NCI-H748 treated with DMSO at 0.1 percent for 48 hours (cell line): Measurements from ENCODE around the gene FAAP20.

Experiments used
- DNase-seq: peaks from one replicate; lab custom pipeline; 2025; lab: John Stamatoyannopoulos, UW

Gene FAAP20

DNA sequence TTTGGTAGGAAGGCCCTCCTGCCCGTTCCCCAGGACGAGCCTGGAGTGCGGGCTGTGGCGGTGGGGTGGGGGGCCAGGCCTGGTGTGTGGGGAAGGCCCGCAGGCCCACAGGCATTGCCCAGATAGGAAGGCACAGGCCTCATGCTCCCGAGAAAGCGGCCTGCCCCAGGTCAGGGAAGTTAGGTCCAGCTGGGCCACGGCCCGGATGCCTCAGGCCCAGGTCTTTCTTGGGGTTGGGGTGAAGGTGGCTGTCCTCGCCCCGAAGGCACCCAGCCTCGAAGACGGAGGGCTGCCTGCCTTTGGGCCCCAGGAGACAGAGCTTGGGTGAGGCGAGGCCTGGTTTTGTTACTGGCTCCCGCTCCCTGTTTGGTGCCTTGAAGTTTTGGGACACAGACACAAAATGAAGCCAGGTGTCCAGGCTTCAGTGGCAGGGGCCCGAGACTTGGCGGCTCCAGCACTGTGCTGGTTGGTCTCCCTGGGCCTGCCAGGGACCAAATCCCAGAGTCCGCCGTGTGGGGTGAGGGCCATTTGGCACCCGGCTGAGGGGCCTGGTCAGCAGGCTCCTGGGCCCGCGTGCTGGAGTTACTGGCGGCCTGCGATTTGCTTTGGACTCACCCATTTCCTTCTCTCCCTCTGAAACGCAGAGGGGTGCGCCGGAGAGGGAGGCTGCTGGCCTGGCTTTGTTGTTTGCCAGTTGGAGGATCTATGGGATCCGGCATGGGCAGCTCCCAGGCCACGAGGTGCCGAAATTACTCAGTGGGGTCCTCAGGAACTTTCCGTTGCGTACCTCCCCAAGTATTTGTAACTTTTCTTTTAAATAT lies 35.5 kb upstream of the FAAP20 start:
- DNase-seq = no peak

DNA sequence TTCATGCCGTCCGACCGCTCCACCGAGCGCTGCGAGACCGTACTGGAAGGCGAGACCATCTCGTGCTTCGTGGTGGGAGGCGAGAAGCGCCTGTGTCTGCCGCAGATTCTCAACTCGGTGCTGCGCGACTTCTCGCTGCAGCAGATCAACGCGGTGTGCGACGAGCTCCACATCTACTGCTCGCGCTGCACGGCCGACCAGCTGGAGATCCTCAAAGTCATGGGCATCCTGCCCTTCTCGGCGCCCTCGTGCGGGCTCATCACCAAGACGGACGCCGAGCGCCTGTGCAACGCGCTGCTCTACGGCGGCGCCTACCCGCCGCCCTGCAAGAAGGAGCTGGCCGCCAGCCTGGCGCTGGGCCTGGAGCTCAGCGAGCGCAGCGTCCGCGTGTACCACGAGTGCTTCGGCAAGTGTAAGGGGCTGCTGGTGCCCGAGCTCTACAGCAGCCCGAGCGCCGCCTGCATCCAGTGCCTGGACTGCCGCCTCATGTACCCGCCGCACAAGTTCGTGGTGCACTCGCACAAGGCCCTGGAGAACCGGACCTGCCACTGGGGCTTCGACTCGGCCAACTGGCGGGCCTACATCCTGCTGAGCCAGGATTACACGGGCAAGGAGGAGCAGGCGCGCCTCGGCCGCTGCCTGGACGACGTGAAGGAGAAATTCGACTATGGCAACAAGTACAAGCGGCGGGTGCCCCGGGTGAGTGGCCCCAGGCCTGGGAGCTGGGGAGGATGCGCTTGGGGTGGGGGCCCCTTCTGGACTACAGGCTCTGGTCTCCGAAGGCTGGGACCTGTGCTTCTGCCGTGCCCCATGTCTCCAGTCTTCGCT lies 34.7 kb upstream of the FAAP20 start:
- DNase-seq = peak; percentile 7

DNA sequence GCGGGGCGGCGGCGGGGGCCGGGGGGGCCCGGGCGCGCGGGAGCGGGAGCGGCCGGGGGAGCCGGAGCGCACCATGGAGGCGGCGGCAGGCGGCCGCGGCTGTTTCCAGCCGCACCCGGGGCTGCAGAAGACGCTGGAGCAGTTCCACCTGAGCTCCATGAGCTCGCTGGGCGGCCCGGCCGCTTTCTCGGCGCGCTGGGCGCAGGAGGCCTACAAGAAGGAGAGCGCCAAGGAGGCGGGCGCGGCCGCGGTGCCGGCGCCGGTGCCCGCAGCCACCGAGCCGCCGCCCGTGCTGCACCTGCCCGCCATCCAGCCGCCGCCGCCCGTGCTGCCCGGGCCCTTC lies 34.1 kb upstream of the FAAP20 start:
- DNase-seq = no peak

DNA sequence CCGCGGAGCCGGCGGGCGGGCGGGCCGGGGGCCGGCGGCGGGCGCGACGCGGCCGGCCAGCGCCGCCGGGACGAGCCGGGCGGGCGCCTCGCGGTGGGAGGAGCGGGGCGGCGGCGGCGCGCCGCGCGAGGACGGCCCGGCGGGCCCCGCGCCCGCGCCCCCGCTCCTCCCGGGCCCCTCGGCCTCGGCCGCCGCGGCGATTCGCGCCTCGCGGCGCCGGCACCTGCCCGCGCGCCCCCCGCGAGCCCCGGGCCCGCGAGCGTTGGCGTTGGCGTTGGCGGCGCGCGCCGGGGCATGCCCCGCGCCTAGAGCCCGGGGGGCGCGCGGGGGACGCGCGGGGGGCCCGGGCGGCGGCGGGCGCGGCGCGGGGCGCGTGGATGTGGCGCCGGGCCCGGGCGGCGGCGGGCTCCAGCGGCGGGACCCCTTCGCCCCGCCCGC lies 33.6 kb upstream of the FAAP20 start, which contains the start of gene SKI:
Gene SKI, plus strand, starts transcription at position 163 of the 438 bp plus-strand sequence. CDS start 448 bp downstream, outside the sequence.
- no peak for DNase-seq

DNA sequence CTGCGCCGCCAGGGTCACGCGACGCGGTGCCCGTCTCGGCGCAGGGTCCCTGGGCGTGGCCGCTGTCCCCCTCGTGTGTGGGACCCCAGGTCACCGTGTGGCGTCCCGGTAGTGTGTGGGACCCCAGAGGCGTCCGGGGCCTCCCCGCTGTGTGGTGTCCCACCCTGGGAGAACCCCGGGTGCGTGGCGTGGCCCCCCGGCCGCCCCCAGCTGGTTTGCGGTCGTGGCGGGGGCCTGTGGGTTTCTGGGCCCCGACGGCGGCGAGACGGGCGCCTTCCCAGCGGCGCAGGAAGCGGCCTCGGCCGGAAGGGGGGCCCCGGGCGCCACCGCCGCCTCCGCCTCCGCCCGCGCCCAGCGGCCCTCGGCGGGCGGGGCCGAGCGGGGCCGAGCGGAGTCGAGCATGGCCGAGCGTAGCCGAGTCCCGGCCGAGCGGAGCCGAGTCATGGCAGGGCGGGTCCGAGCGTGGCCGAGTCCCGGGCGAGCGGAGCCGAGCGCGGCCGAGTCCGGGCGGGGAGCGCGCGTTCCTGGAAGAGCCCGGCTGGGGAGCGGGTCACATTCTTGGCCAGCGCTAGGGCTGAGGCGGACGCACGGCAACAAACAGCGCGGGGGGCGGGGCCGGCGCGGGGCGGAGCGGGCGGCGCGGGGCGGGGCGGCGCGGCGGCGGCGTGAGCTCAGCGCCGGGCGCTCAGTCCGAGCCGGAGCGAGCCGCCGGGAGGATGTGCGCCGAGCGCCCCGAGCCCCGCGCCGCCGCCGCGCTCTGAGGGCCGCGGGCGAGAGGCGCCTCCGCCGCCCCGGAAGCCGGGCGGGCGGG lies 33.0 kb upstream of the FAAP20 start:
- peak; percentile 67 for DNase-seq

DNA sequence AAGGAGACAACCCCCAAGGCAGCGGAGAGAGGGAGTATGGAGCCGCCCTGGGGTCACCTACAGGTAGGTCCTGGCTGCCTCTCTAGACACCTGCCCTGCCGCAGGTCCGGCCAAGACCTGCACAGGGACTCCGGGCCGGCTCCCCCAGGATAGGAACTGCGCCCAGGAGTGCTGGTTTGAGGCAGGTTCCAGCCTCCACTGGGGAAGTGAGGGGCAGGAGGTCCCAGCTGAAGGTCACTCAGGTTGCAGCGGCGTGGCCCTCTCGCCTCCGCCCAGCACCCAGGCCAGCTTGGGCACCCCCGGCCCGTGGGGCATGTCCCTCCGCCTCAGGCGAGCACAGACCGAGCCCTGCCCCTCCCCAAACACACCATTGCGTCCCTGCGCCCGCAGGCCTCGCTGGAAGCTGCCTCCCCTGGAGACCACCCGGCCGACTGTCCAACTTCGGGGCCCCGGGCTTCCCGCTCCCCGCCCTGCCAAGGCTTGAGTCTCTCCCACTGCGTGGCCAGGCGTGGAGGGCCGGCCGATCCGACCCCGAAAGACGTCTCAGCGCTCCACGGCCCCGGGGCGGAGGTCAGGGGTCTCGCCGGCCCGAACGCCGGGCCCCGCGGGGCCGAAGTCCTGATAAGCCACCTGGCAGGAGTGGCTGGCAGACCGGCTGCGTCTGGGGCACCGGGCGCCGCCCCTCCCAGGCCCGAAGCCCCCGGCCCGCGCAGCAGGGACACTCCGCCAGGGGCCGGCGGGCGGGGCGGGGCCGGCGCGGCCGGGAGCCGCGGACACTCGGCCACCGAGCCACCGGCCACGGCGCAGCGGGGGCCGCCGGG lies 32.2 kb upstream of the FAAP20 start:
- no peak for DNase-seq

DNA sequence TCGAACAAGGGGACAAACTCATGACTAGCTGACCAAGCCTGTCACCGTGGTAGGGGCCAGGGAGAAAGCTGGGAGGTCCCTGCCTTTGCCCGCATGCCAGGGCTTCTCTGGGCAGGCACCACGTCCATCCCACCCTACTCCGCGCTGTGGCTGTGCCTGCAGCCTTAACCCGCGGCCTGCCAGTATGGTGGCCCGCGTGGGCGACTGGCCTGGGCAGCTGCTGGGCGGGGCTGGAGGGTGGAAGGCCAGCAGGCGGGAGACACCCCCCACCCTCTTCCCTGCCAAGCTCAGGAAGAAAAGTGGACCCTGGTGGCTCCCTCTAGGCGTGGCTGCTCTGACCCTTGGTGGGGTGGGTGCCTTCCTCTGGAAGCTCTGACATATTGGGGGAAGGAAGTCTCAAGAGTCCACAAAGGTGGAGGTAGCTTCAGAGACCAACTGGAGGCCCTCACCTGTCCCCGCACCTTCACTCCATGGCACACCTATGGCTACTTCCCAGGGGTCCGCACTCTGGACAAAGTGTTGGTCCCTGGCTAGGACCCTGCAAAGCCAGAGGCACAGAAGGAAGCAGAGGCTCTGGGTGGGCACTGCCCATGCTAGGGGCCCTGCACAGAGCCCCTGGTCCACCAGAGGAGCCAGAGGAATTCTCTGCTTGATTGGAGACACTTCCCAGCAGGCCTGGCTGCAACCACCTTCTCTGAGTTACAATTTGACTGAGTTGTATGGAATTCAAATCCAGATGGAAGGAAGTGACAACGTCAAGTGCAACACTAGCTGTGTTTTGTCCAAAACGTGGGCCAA lies 30.3 kb upstream of the FAAP20 start:
- DNase-seq = no peak

DNA sequence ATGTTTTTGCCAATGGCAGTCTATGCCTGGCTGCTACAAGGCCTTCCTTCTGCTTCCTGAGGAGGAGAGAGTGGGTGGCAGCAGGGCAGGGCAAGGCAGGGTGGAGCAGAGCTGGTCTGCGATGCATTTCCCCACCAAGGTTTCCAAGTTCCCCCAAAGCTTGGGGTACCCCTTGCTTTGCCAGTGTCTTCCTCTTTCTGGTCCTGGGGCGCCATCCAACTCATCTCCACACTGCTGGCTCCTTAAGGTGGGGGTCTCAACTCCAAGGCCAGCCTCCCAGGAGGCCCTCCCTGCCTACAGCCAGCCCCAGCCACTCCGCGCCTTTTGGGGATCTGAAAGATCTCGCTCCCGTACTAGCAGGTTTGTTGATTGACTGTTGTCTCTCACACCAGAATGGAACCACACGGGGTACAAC lies 29.6 kb upstream of the FAAP20 start:
- DNase-seq = no peak

DNA sequence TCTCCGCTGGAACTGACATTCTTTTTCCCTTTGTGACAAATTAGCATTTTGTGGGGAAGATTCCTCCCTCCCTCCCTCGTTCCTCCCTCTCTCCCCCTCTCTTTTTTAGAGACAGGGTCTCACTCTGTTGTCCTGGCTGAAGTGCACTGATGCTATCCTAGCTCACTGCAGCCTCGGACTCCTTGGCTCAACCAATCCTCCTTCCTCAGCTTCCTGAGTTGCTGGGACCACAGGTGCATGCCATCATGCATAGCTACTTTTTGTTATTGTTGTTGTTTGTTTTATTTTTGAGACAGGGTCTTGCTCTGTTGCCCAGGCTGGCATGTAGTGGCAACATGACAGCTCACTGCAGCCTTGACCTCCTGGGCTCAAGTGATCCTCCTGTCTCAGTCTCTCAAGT lies 26.7 kb upstream of the FAAP20 start:
- no peak for DNase-seq

DNA sequence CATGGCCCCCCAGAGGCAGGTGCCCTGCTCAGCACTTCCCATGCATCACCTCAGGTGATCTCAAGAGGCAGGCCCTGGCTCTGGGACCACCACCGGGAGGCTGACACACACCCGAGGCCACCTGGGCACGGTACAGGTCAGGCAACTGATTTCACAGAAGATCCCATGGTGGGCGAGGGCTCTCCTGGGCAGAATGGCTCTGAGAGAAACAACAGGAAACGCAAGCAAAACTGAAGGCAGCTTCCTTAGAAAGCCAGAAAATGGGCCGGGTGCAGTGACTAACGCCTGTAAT lies 22.1 kb upstream of the FAAP20 start:
- no peak for DNase-seq

DNA sequence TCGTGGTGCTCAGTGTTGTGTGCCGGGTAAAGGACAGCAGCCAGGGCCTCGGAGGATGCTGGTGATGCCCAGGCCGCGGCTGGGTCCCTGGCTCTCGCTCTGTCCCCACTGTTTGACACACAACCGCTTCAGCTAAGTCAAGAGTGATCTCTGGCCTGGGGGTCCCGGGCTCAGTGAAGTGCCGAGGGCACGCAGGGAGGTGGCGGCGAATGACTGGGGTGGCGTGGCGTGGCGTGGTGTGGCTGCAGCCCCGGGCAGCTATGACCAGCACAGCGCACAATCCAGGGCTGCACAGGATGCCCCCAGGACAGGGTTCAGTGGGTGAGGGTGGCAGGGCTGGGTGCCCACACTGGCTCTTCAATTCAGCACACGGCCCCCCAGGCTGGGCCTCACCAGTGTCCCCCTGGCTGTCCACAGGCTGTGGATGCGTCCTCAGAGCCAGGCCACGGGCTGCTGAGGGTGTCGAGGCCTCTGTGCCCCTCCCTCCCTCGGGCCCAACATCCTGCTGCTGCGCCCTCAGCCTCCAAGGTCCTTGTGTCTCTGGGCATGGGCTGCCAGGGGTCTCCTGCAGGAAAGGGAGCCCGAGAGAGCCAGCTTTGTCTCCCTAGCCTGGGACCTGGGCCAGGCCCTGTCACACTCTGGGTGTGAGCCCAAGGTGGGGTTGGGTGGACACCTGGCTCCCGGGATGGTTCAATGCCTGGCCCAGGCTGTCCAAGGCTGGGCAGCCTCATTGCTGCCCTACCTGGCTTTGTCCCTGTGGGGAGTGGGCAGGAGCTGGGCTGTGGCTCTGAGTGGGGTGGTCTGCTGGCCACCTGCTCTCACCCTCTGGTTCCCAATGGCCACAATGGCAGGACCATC lies 21.6 kb upstream of the FAAP20 start:
- DNase-seq = no peak

DNA sequence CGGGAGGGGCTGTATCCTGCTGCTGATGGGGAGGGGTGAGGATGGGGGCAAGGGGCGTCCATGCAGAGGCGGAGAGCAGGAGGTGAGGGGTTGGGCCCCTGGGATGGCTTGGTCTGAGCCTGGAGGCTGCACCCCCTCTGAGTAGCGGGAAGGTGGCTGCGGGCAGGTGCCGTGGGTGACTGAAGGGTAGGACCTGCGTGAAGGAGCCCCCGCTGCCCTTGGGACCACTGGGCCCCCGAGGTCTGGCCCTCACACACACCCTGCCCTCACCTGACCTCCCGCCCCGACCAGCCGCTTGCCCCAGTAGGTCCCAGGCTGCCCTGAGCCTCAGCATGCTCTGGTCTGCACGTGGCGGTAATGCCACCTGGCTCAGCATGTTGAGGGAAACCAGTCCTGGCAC lies 20.8 kb upstream of the FAAP20 start:
- DNase-seq = no peak

DNA sequence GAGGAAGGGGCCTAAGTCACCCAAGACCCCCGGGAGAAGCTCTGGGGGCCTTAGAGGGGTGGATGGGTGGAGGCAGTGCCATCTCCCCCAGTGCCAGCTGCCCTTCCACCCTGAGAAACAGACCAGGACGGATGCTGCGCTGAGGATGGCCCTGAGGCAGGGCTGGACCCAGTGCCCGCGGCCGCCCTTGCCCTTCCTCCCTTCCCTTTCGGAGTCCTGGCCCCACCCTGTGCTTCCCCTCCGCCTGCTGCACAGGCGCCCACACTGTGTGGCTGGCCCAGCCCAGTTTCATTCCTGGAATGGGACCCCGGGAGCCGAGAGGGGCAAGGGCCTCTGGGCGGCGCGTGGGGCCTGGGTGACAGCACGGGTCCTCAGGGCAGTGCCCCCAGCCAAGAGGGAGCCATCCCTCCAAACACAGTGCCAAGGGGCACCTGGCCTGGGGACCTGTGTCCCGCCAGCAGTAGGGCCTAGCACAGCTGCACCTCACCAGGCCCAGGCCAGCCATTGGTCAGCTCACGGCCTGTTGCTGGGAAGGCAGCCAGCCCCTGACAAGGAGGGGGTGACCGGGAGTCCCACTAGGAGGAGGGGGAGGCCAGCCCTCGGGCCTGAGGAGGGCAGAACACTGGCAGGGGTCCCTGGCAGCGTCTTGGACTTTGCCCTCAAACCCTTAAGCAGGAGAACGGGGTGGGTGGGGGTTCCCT lies 20.1 kb upstream of the FAAP20 start:
- no peak for DNase-seq

DNA sequence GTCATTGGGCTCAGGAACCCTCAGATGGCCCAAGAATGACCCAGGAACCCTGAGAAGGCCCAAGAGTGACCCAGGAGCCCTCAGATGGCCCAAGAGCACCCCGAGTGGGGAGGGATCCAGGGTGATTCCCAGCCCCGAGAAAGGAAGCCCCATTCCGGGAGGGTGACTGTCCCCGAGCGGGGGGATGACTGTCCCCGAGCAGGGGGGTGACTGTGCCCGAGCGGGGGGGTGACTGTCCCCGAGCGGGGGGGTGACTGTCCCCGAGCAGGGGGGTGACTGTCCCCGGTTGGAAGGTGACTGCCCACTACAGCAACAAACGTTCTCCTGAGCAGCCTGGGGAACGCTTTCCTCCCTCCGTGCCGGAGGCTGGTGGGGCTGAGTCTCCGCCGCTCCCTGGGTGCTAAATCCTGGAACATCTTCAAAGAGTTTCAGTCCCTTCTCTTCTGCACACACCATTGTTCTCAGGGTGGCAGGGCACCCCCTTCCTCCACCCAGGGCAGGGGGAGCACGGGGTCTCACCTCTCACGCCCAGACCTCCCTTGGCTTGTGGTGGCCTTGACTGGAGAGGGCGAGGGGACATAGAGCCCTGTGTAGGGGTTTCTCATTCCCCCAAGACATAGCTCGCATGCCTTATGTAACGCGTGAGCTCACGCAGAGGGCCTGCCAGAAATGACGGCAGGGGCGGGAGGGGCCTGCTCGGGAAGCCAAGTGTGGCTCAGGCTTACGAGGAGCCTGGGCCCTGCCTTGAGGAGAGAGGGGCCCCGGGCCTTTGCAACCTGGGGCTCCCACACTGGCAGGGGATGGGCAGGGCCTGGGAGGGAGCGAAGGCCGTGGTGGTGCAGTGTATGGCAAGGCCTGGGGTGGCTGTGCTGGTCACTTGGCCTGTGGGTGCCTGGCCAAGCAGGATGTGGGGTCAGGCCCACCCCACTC lies 19.3 kb upstream of the FAAP20 start:
- no peak for DNase-seq

DNA sequence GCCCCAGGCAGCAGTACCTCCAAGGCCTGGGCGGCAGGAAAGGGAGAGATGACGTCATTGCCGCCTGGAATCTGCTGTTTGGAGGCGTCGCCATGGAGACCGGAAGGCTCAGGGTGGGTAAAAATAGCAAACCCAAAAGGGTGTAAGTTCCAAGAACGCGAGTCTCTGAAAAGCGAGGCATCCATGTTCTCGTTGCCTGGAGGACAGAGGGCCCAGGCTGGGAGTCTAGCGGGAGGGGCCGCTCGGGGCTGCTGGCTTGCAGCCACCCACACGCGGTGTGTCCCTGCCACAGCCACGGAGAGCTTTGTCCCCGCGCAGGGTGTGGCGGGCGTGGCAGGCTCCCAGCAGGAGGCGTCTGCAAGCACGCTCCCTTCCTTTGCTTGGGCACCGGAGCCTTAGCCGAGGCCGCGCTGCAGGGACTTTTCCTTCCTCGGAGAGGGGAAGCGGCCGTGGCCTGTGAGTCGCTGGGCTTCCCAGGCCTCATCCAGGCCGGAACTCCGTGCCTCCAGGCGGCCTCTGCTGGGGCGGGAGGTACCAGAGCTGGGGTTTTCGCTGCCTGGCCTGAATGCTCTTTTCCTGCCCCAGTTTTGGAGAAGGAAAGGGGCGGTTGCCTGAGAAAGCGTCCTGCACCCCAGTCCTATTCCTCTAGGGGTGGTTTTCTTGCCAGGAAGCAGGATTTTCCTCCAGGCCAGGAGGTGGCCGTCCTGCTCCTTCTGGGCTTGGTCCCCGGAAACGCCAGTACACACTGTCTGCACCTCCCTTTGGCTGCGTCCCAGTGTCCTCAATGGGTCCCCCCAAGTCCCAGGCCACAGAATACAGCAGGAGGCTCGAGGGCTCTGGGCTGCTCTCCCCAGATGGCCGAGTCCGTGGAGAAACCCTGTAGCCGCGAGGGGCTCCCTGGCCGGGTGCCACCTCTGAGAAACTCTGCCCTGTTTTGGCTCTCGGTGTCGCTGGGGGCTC lies 18.2 kb upstream of the FAAP20 start:
- DNase-seq = peak; percentile 26

DNA sequence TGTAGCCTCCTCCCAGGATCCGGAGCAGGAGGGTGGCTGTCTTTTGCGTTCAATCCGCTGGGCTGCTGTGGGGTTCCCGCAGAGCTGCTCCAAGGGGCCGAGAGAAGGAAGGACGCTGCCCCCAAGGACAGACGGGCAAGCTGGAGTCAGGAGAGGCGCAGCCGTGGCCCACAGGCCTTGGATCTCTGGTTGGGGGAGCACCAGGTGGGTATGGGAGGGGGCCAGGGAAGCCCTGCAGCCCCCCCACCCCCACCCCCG lies 17.6 kb upstream of the FAAP20 start:
- DNase-seq = no peak

DNA sequence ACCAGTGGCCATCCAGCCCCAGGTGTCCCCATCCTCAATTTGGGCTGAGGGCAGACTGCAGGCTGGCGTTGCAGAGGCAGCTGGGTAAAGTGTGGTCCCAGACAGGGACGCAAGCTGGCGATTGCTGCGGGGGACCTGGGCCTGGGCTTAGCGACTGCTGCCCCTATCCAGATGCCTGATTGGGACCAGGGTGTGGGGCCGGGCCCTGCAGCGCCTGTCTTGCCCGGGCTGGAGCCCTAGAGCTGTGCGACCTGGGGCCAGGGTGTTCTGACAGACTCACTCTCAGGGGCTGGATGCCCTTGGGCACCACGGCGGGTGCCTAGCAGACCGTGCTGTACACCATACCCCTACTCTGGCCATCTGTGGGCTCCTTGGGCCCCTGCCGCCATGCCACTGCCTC lies 16.2 kb upstream of the FAAP20 start:
- DNase-seq = no peak
